ENCODE data around the gene RASSF6. TPM values are rescaled to one million over a fixed set of nuclear protein-coding genes. Genes with fewer than 3 reads are reported as not detected.

The RASSF6 gene
- total and polyA plus RNA-seq, 2 donors (not counting 1 experiment from before 2014, with no cell fraction given), result under 0.01 to 0.01 TPM

DNA sequence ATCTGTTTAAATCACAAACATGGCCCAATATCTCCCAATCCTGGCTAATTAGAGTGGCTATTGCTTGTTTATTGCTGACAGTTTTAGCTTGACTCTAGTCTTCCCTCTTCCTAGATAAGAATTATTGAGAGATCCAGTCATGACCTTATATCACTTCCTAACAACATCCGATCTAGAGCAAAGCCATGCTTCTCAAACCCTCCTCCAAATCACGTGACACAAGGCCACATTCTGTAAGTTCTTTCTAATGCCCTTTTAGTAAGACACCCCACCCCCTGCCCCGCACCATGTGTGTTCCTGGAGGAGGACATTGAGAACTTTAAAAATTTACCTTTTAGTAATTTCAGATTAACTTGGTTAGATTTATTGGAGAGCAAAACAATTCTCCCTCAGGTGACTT is 40.6 kb upstream of the RASSF6 start:
- H3K79me2 ChIP-seq (ENCODE audit: control insufficient read depth, insufficient read depth, low read length), result no peaks in the 10 kb centered on the region
- DNase-seq (ENCODE audit: low read depth in 2 of 2), result no peak
- H3K4me2 ChIP-seq (ENCODE audit: extremely low read depth, insufficient read depth, low read length), result no peak overlapping the region
- no peaks in the 10 kb centered on the region for H3K36me3 ChIP-seq (ENCODE audit: control insufficient read depth, insufficient read depth, low read length)
- no peak overlapping the region for H3K9ac ChIP-seq (ENCODE audit: insufficient read depth, low read length)
- TF ChIP-seq CTCF (conservative IDR thresholded peaks at IDR 0.05 in 1 of 2, IDR thresholded peaks at IDR 0.05 in 1 of 2; ENCODE audit: low read depth in 1 of 2, low read length in 2 of 2) (no peak), EZH2 (IDR thresholded peaks at IDR 0.05; ENCODE audit: low read length, missing control alignments) (no peak)
- H3K4me3 ChIP-seq (replicated peaks in 1 of 4; ENCODE audit: control extremely low read depth in 1 of 4, insufficient read depth in 1 of 4, low read depth in 3 of 4, low read length in 4 of 4), result no peak overlapping the region
- H3K4me1 ChIP-seq (ENCODE audit: control insufficient read depth, extremely low read depth, insufficient read depth, low read length), result no peaks in the 10 kb centered on the region
- no peaks in the 10 kb centered on the region for H3K9me3 ChIP-seq (ENCODE audit: control insufficient read depth, insufficient read depth, low read depth, low read length)
- H3K27ac ChIP-seq (ENCODE audit: insufficient read depth, low read length), result no peak overlapping the region
- no peaks in the 10 kb centered on the region for H4K20me1 ChIP-seq (ENCODE audit: control insufficient read depth, extremely low read depth, insufficient read depth, low read length)
- H3K27me3 ChIP-seq (ENCODE audit: control insufficient read depth, insufficient read depth, low read length), result no peaks in the 10 kb centered on the region
- no peak overlapping the region for H2AFZ ChIP-seq (ENCODE audit: low read length)

DNA sequence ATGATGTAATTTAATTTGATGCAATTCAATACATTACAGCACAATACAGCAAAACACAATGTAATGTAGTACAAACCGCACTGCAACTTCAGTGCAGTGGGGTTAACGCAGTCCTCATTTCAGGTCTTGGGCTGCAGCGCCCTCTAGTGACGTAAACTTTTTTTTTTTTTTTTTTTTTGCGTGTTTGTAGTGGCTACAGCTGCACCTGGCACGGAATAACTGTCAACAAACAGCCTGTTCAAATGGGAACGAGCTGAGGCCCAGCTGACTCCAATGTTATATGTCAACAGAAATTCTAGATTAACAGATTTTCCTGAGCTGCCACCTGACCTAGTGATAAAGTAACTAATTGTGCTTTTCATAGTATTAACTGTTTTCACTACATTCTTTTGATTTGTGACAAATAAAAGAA is 33.5 kb upstream of the RASSF6 start:
- Histone ChIP-seq H3K4me3 (replicated peaks in 1 of 4; ENCODE audit: control extremely low read depth in 1 of 4, insufficient read depth in 1 of 4, low read depth in 3 of 4, low read length in 4 of 4) (no peak overlapping the region), H4K20me1 (ENCODE audit: control insufficient read depth, extremely low read depth, insufficient read depth, low read length) (no peaks in the 10 kb centered on the region), H3K9me3 (ENCODE audit: control insufficient read depth, insufficient read depth, low read depth, low read length) (no peaks in the 10 kb centered on the region), H2AFZ (ENCODE audit: low read length) (no peak overlapping the region), H3K27ac (ENCODE audit: insufficient read depth, low read length) (no peak overlapping the region), H3K9ac (ENCODE audit: insufficient read depth, low read length) (no peak overlapping the region), H3K4me1 (ENCODE audit: control insufficient read depth, extremely low read depth, insufficient read depth, low read length) (no peaks in the 10 kb centered on the region), H3K27me3 (ENCODE audit: control insufficient read depth, insufficient read depth, low read length) (no peaks in the 10 kb centered on the region), H3K4me2 (ENCODE audit: extremely low read depth, insufficient read depth, low read length) (no peak overlapping the region), H3K36me3 (ENCODE audit: control insufficient read depth, insufficient read depth, low read length) (no peaks in the 10 kb centered on the region), H3K79me2 (ENCODE audit: control insufficient read depth, insufficient read depth, low read length) (no peaks in the 10 kb centered on the region)
- TF ChIP-seq CTCF (conservative IDR thresholded peaks at IDR 0.05 in 1 of 2, IDR thresholded peaks at IDR 0.05 in 1 of 2; ENCODE audit: low read depth in 1 of 2, low read length in 2 of 2) (peak; percentile 42 to 54), EZH2 (IDR thresholded peaks at IDR 0.05; ENCODE audit: low read length, missing control alignments) (no peak)
- peak; percentile 33 to 74 for DNase-seq (ENCODE audit: low read depth in 2 of 2)

- H3K4me2 ChIP-seq (ENCODE audit: extremely low read depth, insufficient read depth, low read length), result no peak overlapping the region
- no peak for DNase-seq (ENCODE audit: low read depth in 2 of 2)
- H3K4me1 ChIP-seq (ENCODE audit: control insufficient read depth, extremely low read depth, insufficient read depth, low read length), result no peaks in the 10 kb centered on the region
- H3K36me3 ChIP-seq (ENCODE audit: control insufficient read depth, insufficient read depth, low read length), result no peaks in the 10 kb centered on the region
- TF ChIP-seq CTCF (conservative IDR thresholded peaks at IDR 0.05 in 1 of 2, IDR thresholded peaks at IDR 0.05 in 1 of 2; ENCODE audit: low read depth in 1 of 2, low read length in 2 of 2), result no peak
- no peak for TF ChIP-seq EZH2 (IDR thresholded peaks at IDR 0.05; ENCODE audit: low read length, missing control alignments)
- no peaks in the 10 kb centered on the region for H4K20me1 ChIP-seq (ENCODE audit: control insufficient read depth, extremely low read depth, insufficient read depth, low read length)
- H3K9me3 ChIP-seq (ENCODE audit: control insufficient read depth, insufficient read depth, low read depth, low read length), result no peaks in the 10 kb centered on the region
- H3K27ac ChIP-seq (ENCODE audit: insufficient read depth, low read length), result no peak overlapping the region
- no peak overlapping the region for H3K9ac ChIP-seq (ENCODE audit: insufficient read depth, low read length)
- no peaks in the 10 kb centered on the region for H3K79me2 ChIP-seq (ENCODE audit: control insufficient read depth, insufficient read depth, low read length)
- H2AFZ ChIP-seq (ENCODE audit: low read length), result no peak overlapping the region
- H3K27me3 ChIP-seq (ENCODE audit: control insufficient read depth, insufficient read depth, low read length), result no peaks in the 10 kb centered on the region
- H3K4me3 ChIP-seq (replicated peaks in 1 of 4; ENCODE audit: control extremely low read depth in 1 of 4, insufficient read depth in 1 of 4, low read depth in 3 of 4, low read length in 4 of 4), result no peak overlapping the region
These were observed 30.0 kb upstream of the RASSF6 start for GRCh38 chr4:73650250-73650649.
